OCI-LY1 (cell line): Measurements from ENCODE around the gene PDE4D.

Experiments
- H2AFZ ChIP-seq: fragments of 200-600 bp; sonication (generic), shearing (Covaris generic); 2 replicates; pipeline ENCODE4 v1.6.0; 2014; ENCODE audit warnings: antibody characterized with exemption, mild to moderate bottlenecking, low read length
- H3F3A ChIP-seq: fragments of 200-600 bp; sonication (generic), shearing (Covaris generic); 2 replicates; pipeline ENCODE4 v1.6.0; 2014; ENCODE audit warnings: mild to moderate bottlenecking, antibody characterized with exemption, low read length, moderate library complexity; ENCODE audit not compliant: insufficient read depth
- H3K27ac ChIP-seq: fragments of 200-600 bp; sonication (generic); 2 replicates; pipeline ENCODE4 v1.5.1; 2014; ENCODE audit warnings: low read length, mixed run types, mild to moderate bottlenecking, low read depth; ENCODE audit not compliant: poor library complexity, severe bottlenecking
- H3K27me3 ChIP-seq: fragments of 200-600 bp; sonication (generic); 2 replicates; pipeline ENCODE4 v1.6.0; 2014; ENCODE audit warnings: antibody characterized with exemption, mild to moderate bottlenecking, low read length, moderate library complexity; ENCODE audit not compliant: insufficient read depth
- H3K36me3 ChIP-seq: fragments of 200-600 bp; sonication (generic); 2 replicates; pipeline ENCODE4 v1.6.1; 2014; ENCODE audit warnings: mild to moderate bottlenecking, antibody characterized with exemption, low read length, moderate library complexity, mixed read lengths; ENCODE audit not compliant: insufficient read depth
- H3K4me1 ChIP-seq: fragments of 200-600 bp; sonication (generic); 2 replicates; pipeline ENCODE4 v1.5.1; 2014; ENCODE audit warnings: mild to moderate bottlenecking, low read length, moderate library complexity; ENCODE audit not compliant: insufficient read depth, severe bottlenecking
- H3K4me2 ChIP-seq: fragments of 200-600 bp; sonication (generic), shearing (Covaris generic); 2 replicates; pipeline ENCODE4 v1.6.1; 2014; ENCODE audit warnings: low read length
- H3K4me3 ChIP-seq: fragments of 200-600 bp; sonication (generic); 2 replicates; pipeline ENCODE4 v1.5.1; 2014; ENCODE audit warnings: low read length, low read depth, mild to moderate bottlenecking, mixed read lengths; ENCODE audit not compliant: poor library complexity, severe bottlenecking
- H3K79me2 ChIP-seq: fragments of 200-600 bp; shearing (Covaris generic); 2 replicates; pipeline ENCODE4 v1.6.1; 2016; ENCODE audit warnings: mixed run types, low read length, mixed read lengths; ENCODE audit not compliant: insufficient read depth
- H3K9ac ChIP-seq: fragments of 200-600 bp; sonication (generic), shearing (Covaris generic); 2 replicates; pipeline ENCODE4 v1.6.1; 2014; ENCODE audit warnings: mild to moderate bottlenecking, low read length, mixed read lengths
- H3K9me2 ChIP-seq: fragments of 200-600 bp; sonication (generic), shearing (Covaris generic); 2 replicates; pipeline ENCODE4 v1.6.1; 2014; ENCODE audit warnings: low read depth, mild to moderate bottlenecking, low read length, mixed read lengths
- H3K9me3 ChIP-seq: fragments of 200-600 bp; shearing (Covaris generic); 2 replicates; pipeline ENCODE4 v1.6.1; 2014; ENCODE audit warnings: low read length, mixed read lengths
- H4K20me1 ChIP-seq: fragments of 200-600 bp; sonication (generic), shearing (Covaris generic); 2 replicates; pipeline ENCODE4 v1.6.0; 2016; ENCODE audit warnings: mild to moderate bottlenecking, low read length; ENCODE audit not compliant: insufficient read depth
- CTCF ChIP-seq: fragments of 200-600 bp; sonication (generic), shearing (Covaris generic); IDR thresholded peaks from 2 replicates; pipeline ENCODE4 v1.5.1; 2017; ENCODE audit warnings: mild to moderate bottlenecking, antibody characterized with exemption, low read length, moderate library complexity, mixed read lengths
- EZH2 ChIP-seq: fragments of 200-600 bp; sonication (generic), shearing (Covaris generic); IDR thresholded peaks from 2 replicates; pipeline ENCODE4 v1.8.0; 2017; ENCODE audit warnings: borderline replicate concordance, mixed run types, mild to moderate bottlenecking, antibody characterized with exemption, low read length, moderate library complexity, mixed read lengths

PDE4D gene

GRCh38 chr5:59257488-59258400, 635.8 kb downstream of the PDE4D start:
- TF ChIP-seq CTCF (no peak), EZH2 (no peak)
- no peaks in the 10 kb centered on the region for H3K27me3 ChIP-seq
- no peaks in the 10 kb centered on the region for H3K9me2 ChIP-seq
- H3K36me3 ChIP-seq, result no peaks in the 10 kb centered on the region
- H2AFZ ChIP-seq, result no peak overlapping the region
- H3K4me2 ChIP-seq, result no peak overlapping the region
- no peak overlapping the region for H3K9ac ChIP-seq
- no peaks in the 10 kb centered on the region for H3K79me2 ChIP-seq
- no peaks in the 10 kb centered on the region for H3K9me3 ChIP-seq
- H3F3A ChIP-seq, result no peaks in the 10 kb centered on the region
- H4K20me1 ChIP-seq, result no peaks in the 10 kb centered on the region
- H3K27ac ChIP-seq, result no peak overlapping the region
- H3K4me1 ChIP-seq, result no peaks in the 10 kb centered on the region
- H3K4me3 ChIP-seq, result no peak overlapping the region

- no peaks in the 10 kb centered on the region for H4K20me1 ChIP-seq
- H3K4me2 ChIP-seq, result no peak overlapping the region
- no peaks in the 10 kb centered on the region for H3K36me3 ChIP-seq
- no peaks in the 10 kb centered on the region for H3K4me1 ChIP-seq
- H3K27me3 ChIP-seq, result no peaks in the 10 kb centered on the region
- H3K9ac ChIP-seq, result no peak overlapping the region
- no peaks in the 10 kb centered on the region for H3K9me2 ChIP-seq
- H3K79me2 ChIP-seq, result no peaks in the 10 kb centered on the region
- H2AFZ ChIP-seq, result no peak overlapping the region
- H3K27ac ChIP-seq, result no peak overlapping the region
- TF ChIP-seq CTCF (no peak), EZH2 (no peak)
- no peak overlapping the region for H3K4me3 ChIP-seq
- H3K9me3 ChIP-seq, result no peaks in the 10 kb centered on the region
- no peaks in the 10 kb centered on the region for H3F3A ChIP-seq
Measured at GRCh38 chr5:59256331-59256730, 637.2 kb downstream of the PDE4D start.

GRCh38 chr5:59254055-59254687, 639.4 kb downstream of the PDE4D start:
- Histone ChIP-seq H3K79me2 (no peaks in the 10 kb centered on the region), H3K9ac (no peak overlapping the region), H3F3A (no peaks in the 10 kb centered on the region), H3K9me3 (no peaks in the 10 kb centered on the region), H3K4me1 (no peaks in the 10 kb centered on the region), H4K20me1 (no peaks in the 10 kb centered on the region), H3K9me2 (no peaks in the 10 kb centered on the region), H2AFZ (no peak overlapping the region), H3K27me3 (no peaks in the 10 kb centered on the region), H3K4me2 (no peak overlapping the region), H3K27ac (no peak overlapping the region), H3K36me3 (no peaks in the 10 kb centered on the region), H3K4me3 (no peak overlapping the region)
- TF ChIP-seq CTCF (no peak), EZH2 (no peak)
